Activated CD8-positive, alpha-beta T cell treated with anti-CD3 and anti-CD28 coated beads for 36 hours (primary cell): ENCODE measurements around the gene COL4A1. TPM values are rescaled to one million over a fixed set of nuclear protein-coding genes. Genes with fewer than 3 reads are reported as not detected.

ENCODE experiments used
- ATAC-seq: fragments of 200-7000 bp; cut with Tn5 transposase; one replicate; pipeline ENCODE4 v1.10.0; 2021; ENCODE audit warnings: mild to moderate bottlenecking, moderate library complexity
- CTCF ChIA-PET: fragments of 350-600 bp; sonication (Branson Sonifier 250); formaldehyde crosslinking; loops from one replicate; lab custom pipeline; 2021; ENCODE audit warnings: antibody characterized with exemption; lab: Charles Lee
- POLR2A ChIA-PET: fragments of 350-600 bp; sonication (Branson Sonifier 250); formaldehyde crosslinking; loops from one replicate; lab custom pipeline; 2021; ENCODE audit warnings: antibody characterized with exemption; lab: Charles Lee
- DNase-seq: peaks from one replicate; pipeline ENCODE4 v3.0.0-alpha.2; 2020
- H3K27ac Mint-ChIP-seq: one replicate; pipeline ENCODE4 v1.8.0; 2021; ENCODE audit warnings: mild to moderate bottlenecking, mixed read lengths
- H3K27me3 Mint-ChIP-seq: one replicate; pipeline ENCODE4 v1.8.0; 2021; ENCODE audit warnings: mixed read lengths
- H3K36me3 Mint-ChIP-seq: one replicate; pipeline ENCODE4 v1.8.0; 2021; ENCODE audit warnings: low read depth, mixed read lengths
- H3K4me1 Mint-ChIP-seq: one replicate; pipeline ENCODE4 v1.8.0; 2021; ENCODE audit warnings: low read depth, mixed read lengths
- H3K4me3 Mint-ChIP-seq: one replicate; pipeline ENCODE4 v1.8.0; 2021; ENCODE audit warnings: mild to moderate bottlenecking, moderate library complexity, mixed read lengths
- H3K9me3 Mint-ChIP-seq: one replicate; pipeline ENCODE4 v1.8.0; 2021; ENCODE audit warnings: mixed read lengths
- intact Hi-C: fragments of 100-400 bp; cut with micrococcal nuclease; formaldehyde crosslinking; loops from one replicate; pipeline ENCODE4 v1.10.0; 2022
- total RNA-seq, 2 experiments: library from RNA; stranded (reverse); gene quantifications; one replicate each; pipeline ENCODE4 v1.2.3, GENCODE V29; 2021
- TF ChIP-seq, protein P1 (sequence below): fragments of 200-600 bp; IDR thresholded peaks from one replicate; pipeline ENCODE4 v1.8.0; 2022; ENCODE audit warnings: antibody characterized with exemption, mild to moderate bottlenecking

The COL4A1 gene
- total RNA-seq, 2 experiments from 2014 or later: not detected

- POLR2A ChIA-PET: no interaction called here
- no peaks in the 10 kb centered on the region for H3K36me3 Mint-ChIP-seq
- no peak overlapping the region for H3K4me3 Mint-ChIP-seq
- intact Hi-C loops: no loop called here
- no peak overlapping the region for H3K27ac Mint-ChIP-seq
- H3K27me3 Mint-ChIP-seq: peaks cover 13% of the 10 kb centered on the region
- DNase-seq: no peak
- no peaks in the 10 kb centered on the region for H3K4me1 Mint-ChIP-seq
- CTCF ChIA-PET: no interaction called here
- ATAC-seq: no peak
- no peaks in the 10 kb centered on the region for H3K9me3 Mint-ChIP-seq
- TF ChIP-seq, protein P1, sequence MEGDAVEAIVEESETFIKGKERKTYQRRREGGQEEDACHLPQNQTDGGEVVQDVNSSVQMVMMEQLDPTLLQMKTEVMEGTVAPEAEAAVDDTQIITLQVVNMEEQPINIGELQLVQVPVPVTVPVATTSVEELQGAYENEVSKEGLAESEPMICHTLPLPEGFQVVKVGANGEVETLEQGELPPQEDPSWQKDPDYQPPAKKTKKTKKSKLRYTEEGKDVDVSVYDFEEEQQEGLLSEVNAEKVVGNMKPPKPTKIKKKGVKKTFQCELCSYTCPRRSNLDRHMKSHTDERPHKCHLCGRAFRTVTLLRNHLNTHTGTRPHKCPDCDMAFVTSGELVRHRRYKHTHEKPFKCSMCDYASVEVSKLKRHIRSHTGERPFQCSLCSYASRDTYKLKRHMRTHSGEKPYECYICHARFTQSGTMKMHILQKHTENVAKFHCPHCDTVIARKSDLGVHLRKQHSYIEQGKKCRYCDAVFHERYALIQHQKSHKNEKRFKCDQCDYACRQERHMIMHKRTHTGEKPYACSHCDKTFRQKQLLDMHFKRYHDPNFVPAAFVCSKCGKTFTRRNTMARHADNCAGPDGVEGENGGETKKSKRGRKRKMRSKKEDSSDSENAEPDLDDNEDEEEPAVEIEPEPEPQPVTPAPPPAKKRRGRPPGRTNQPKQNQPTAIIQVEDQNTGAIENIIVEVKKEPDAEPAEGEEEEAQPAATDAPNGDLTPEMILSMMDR: no peak
Observed at GRCh38 chr13:110195547-110196485, 111.1 kb downstream of the COL4A1 start.

GRCh38 chr13:110194451-110194850 lies 112.5 kb downstream of the COL4A1 start:
- Mint-ChIP-seq H3K4me1 (no peaks in the 10 kb centered on the region), H3K4me3 (no peak overlapping the region), H3K27me3 (peaks cover 12% of the 10 kb centered on the region), H3K9me3 (no peaks in the 10 kb centered on the region), H3K27ac (no peak overlapping the region), H3K36me3 (no peaks in the 10 kb centered on the region)
- ATAC-seq (no peak), DNase-seq (no peak)
- TF ChIP-seq, protein P1: no peak
- intact Hi-C loops: no loop called here
- ChIA-PET CTCF (no interaction called here), POLR2A (no interaction called here)

- POLR2A ChIA-PET: no interaction called here
Observed at GRCh38 chr13:110193491-110193890, 113.5 kb downstream of the COL4A1 start.

GRCh38 chr13:110192472-110192871 lies 114.5 kb downstream of the COL4A1 start:
- Mint-ChIP-seq H3K36me3 (no peaks in the 10 kb centered on the region), H3K4me3 (no peak overlapping the region), H3K4me1 (no peaks in the 10 kb centered on the region), H3K9me3 (no peaks in the 10 kb centered on the region), H3K27me3 (peaks cover 6% of the 10 kb centered on the region), H3K27ac (no peak overlapping the region)
- TF ChIP-seq, protein P1: no peak
- ATAC-seq: no peak
- ChIA-PET POLR2A (no interaction called here), CTCF (no interaction called here)
- no peak for DNase-seq
- intact Hi-C loops: no loop called here

More at GRCh38 chr13:110193491-110193890, 113.5 kb downstream of the COL4A1 start:
- H3K36me3 Mint-ChIP-seq: no peaks in the 10 kb centered on the region
- DNase-seq (no peak), ATAC-seq (no peak)
- H3K9me3 Mint-ChIP-seq: no peaks in the 10 kb centered on the region
- TF ChIP-seq, protein P1: no peak
- CTCF ChIA-PET: no interaction called here
- intact Hi-C loops: no loop called here
- peaks cover 6% of the 10 kb centered on the region for H3K27me3 Mint-ChIP-seq
- no peaks in the 10 kb centered on the region for H3K4me1 Mint-ChIP-seq
- no peak overlapping the region for H3K27ac Mint-ChIP-seq
- H3K4me3 Mint-ChIP-seq: no peak overlapping the region

- CTCF ChIA-PET: no interaction called here
- H3K9me3 Mint-ChIP-seq: no peaks in the 10 kb centered on the region
Observed at GRCh38 chr13:110187641-110188161, 119.3 kb downstream of the COL4A1 start.

More at GRCh38 chr13:110187641-110188161, 119.3 kb downstream of the COL4A1 start:
- no peaks in the 10 kb centered on the region for H3K36me3 Mint-ChIP-seq
- no peak overlapping the region for H3K4me3 Mint-ChIP-seq
- no peaks in the 10 kb centered on the region for H3K4me1 Mint-ChIP-seq
- ATAC-seq: no peak
- intact Hi-C loops: no loop called here
- TF ChIP-seq, protein P1: no peak
- DNase-seq: no peak
- POLR2A ChIA-PET: no interaction called here
- H3K27ac Mint-ChIP-seq: no peak overlapping the region
- H3K27me3 Mint-ChIP-seq: peaks cover 1% of the 10 kb centered on the region
